GM12878 (cell line): ENCODE measurements around the gene PSMA1. TPM values are rescaled to one million over a fixed set of nuclear protein-coding genes. Genes with fewer than 3 reads are reported as not detected.

Experiments
- CEBPZ ChIP-seq: fragments of 150-350 bp; IDR thresholded peaks from 2 replicates; pipeline ENCODE4 v1.6.1; 2016; ENCODE audit warnings: low read depth, low read length
- CTCF ChIP-seq, 3 experiments: IDR thresholded peaks in 2 of 3; conservative IDR thresholded peaks in 1 of 3; 2 replicates each; pipeline ENCODE4 v1.5.1; 2011; ENCODE audit warnings: low read depth in 3 of 3, low read length in 3 of 3, mild to moderate bottlenecking in 3 of 3, control low read depth in 2 of 3, moderate library complexity in 2 of 3, inconsistent platforms in 1 of 3, mixed read lengths in 1 of 3; ENCODE audit not compliant: control insufficient read depth in 2 of 3, insufficient read depth in 1 of 3; ENCODE audit errors: extremely low read depth in 1 of 3
- DPF2 ChIP-seq: fragments of 450-650 bp; IDR thresholded peaks from 2 replicates; pipeline ENCODE4 v1.6.1; 2017; ENCODE audit warnings: mild to moderate bottlenecking
- GABPA ChIP-seq: IDR thresholded peaks from 2 replicates; pipeline ENCODE4 v1.6.1; 2014; ENCODE audit warnings: antibody characterized with exemption, low read depth, mild to moderate bottlenecking, inconsistent platforms
- KLF5 ChIP-seq: fragments of 450-650 bp; IDR thresholded peaks from 2 replicates; pipeline ENCODE4 v1.6.1; 2014; ENCODE audit warnings: mild to moderate bottlenecking; ENCODE audit not compliant: partially characterized antibody
- MYB ChIP-seq: fragments of 150-350 bp; IDR thresholded peaks from 2 replicates; pipeline ENCODE4 v1.6.1; 2014; ENCODE audit warnings: mild to moderate bottlenecking, low read depth, low read length, borderline replicate concordance
- NBN ChIP-seq: fragments of 450-650 bp; IDR thresholded peaks from 2 replicates; pipeline ENCODE4 v1.6.1; 2016
- NFXL1 ChIP-seq: fragments of 450-650 bp; IDR thresholded peaks from 2 replicates; pipeline ENCODE4 v1.6.1; 2017; ENCODE audit warnings: antibody characterized with exemption, mild to moderate bottlenecking, borderline replicate concordance
- RBBP5 ChIP-seq: fragments of 200-600 bp; sonication (generic); conservative IDR thresholded peaks from 2 replicates; pipeline ENCODE4 v1.6.1; 2016
- RCOR1 ChIP-seq: conservative IDR thresholded peaks from 2 replicates; pipeline ENCODE4 v1.6.1; 2012; ENCODE audit warnings: low read depth, low read length, improper control_type of control experiment
- REST ChIP-seq: IDR thresholded peaks from 2 replicates; pipeline ENCODE4 v1.6.1; 2012; ENCODE audit warnings: mild to moderate bottlenecking, low read depth, low read length
- STAT1 ChIP-seq: fragments of 450-650 bp; conservative IDR thresholded peaks from 2 replicates; pipeline ENCODE4 v1.6.1; 2014; ENCODE audit warnings: antibody characterized with exemption, mild to moderate bottlenecking
- STAT3 ChIP-seq: IDR thresholded peaks from 2 replicates; pipeline ENCODE4 v1.6.1; 2011; ENCODE audit warnings: low read depth, low read length, improper control_type of control experiment
- TAF1 ChIP-seq: IDR thresholded peaks from 2 replicates; pipeline ENCODE4 v1.6.1; 2011; ENCODE audit warnings: mild to moderate bottlenecking, low read depth, low read length, borderline replicate concordance
- TBL1XR1 ChIP-seq: IDR thresholded peaks from 2 replicates; pipeline ENCODE4 v1.6.1; 2012; ENCODE audit warnings: low read depth, low read length, improper control_type of control experiment
- TCF7 ChIP-seq: IDR thresholded peaks from 2 replicates; pipeline ENCODE4 v1.6.1; 2014; ENCODE audit warnings: antibody characterized with exemption, borderline replicate concordance
- ZBTB33 ChIP-seq: fragments of 450-650 bp; IDR thresholded peaks from 2 replicates; pipeline ENCODE4 v1.6.1; 2017; ENCODE audit warnings: mild to moderate bottlenecking
- ZZZ3 ChIP-seq: IDR thresholded peaks from 2 replicates; pipeline ENCODE4 v1.6.1; 2011; ENCODE audit warnings: low read depth; ENCODE audit not compliant: control insufficient read depth, insufficient read length
- polyA plus RNA-seq, 11 experiments: library from polyadenylated mRNA; depleted of rRNA in 4 of 11; unstranded in 6 of 11; stranded (reverse) in 5 of 11; fragments of >200 nt; fragmentation: Nextera tagmentation in 4 of 11; fragmentation: Illumina TruSeq in 1 of 11; extraction: Ambion mirVana in 4 of 11; extraction: Trizol in 1 of 11; gene quantifications; 1 replicate in 1 of 11; 2 replicates in 10 of 11; pipeline versions ENCODE4 v1.2.1 to v1.2.3, GENCODE V29; 2011 to 2016; ENCODE audit warnings: inconsistent platforms in 2 of 11, missing spikeins in 2 of 11, low read depth in 1 of 11
- total RNA-seq, 4 experiments: library from RNA; depleted of rRNA in 3 of 4; stranded (reverse); fragments of >200 nt in 3 of 4; fragmentation: Illumina TruSeq in 1 of 4; extraction: Trizol in 1 of 4; gene quantifications; 2 replicates each; pipeline versions ENCODE4 v1.2.1 to v1.2.3, GENCODE V29; 2013 to 2021
- TF ChIP-seq, protein P1 (sequence below): fragments of 450-650 bp; IDR thresholded peaks from 2 replicates; pipeline ENCODE4 v1.6.1; 2016; ENCODE audit warnings: mild to moderate bottlenecking

The PSMA1 gene
- total and polyA plus RNA-seq, 10 of the 15 experiments (the other 5 are each of a cell fraction or from before 2014, with no cell fraction given), result 185 to 678 (median 299) TPM

GRCh38 chr11:14499560-14500180 lies 20.5 kb downstream of the PSMA1 start, which contains the start of gene COPB1 (continued):
- TF ChIP-seq MYB (no peak), STAT3 (no peak), TBL1XR1 (peak; percentile 59; the same call in 1 of the 2 replicates), ZBTB33 (no peak), ZZZ3 (no peak), RBBP5 (no peak), NFXL1 (no peak), KLF5 (no peak), REST (no peak), RCOR1 (no peak), NBN (peak; percentile 55; the same call in 1 of the 2 replicates), CTCF (IDR thresholded peaks at IDR 0.05 in 2 of 3, conservative IDR thresholded peaks at IDR 0.05 in 1 of 3; ENCODE audit: control insufficient read depth in 2 of 3, extremely low read depth in 1 of 3, insufficient read depth in 1 of 3, low read depth in 3 of 3, low read length in 3 of 3) (no peak), CEBPZ (no peak), TAF1 (peak; percentile 80; the same call in 1 of the 2 replicates), DPF2 (peak; percentile 45; the same call in 1 of the 2 replicates), TCF7 (no peak), STAT1 (no peak), GABPA (no peak)
- TF ChIP-seq, protein P1, sequence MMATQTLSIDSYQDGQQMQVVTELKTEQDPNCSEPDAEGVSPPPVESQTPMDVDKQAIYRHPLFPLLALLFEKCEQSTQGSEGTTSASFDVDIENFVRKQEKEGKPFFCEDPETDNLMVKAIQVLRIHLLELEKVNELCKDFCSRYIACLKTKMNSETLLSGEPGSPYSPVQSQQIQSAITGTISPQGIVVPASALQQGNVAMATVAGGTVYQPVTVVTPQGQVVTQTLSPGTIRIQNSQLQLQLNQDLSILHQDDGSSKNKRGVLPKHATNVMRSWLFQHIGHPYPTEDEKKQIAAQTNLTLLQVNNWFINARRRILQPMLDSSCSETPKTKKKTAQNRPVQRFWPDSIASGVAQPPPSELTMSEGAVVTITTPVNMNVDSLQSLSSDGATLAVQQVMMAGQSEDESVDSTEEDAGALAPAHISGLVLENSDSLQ, result peak; percentile 43; the same call in 1 of the 2 replicates
